ENCODE data around the gene MAZ. TPM values are rescaled to one million over a fixed set of nuclear protein-coding genes. Genes with fewer than 3 reads are reported as not detected.

Gene MAZ
- total RNA-seq, 4 donors from 2014 or later: 45.6 to 71.1 (median 62.7) TPM

GRCh38 chr16:29806641-29807425, 504 bp downstream of the MAZ start:
- no peak for TF ChIP-seq CTCF (IDR thresholded peaks at IDR 0.05; ENCODE audit: low read depth)

- TF ChIP-seq CTCF (IDR thresholded peaks at IDR 0.05; ENCODE audit: low read depth): no peak
Measured at GRCh38 chr16:29807426-29808218, 1.3 kb downstream of the MAZ start.

- no peak for TF ChIP-seq CTCF (IDR thresholded peaks at IDR 0.05; ENCODE audit: low read depth)
Measured at GRCh38 chr16:29808219-29808900, 2.0 kb downstream of the MAZ start.

- no peak for TF ChIP-seq CTCF (IDR thresholded peaks at IDR 0.05; ENCODE audit: low read depth)
Measured at GRCh38 chr16:29809031-29809747, 2.9 kb downstream of the MAZ start.

- TF ChIP-seq CTCF (IDR thresholded peaks at IDR 0.05; ENCODE audit: low read depth): no peak
Measured at GRCh38 chr16:29809850-29810698, 3.7 kb downstream of the MAZ start.

- TF ChIP-seq CTCF (IDR thresholded peaks at IDR 0.05; ENCODE audit: low read depth): no peak
Measured at GRCh38 chr16:29810699-29811169, 4.4 kb downstream of the MAZ start.

Data from subcutaneous adipose tissue (tissue), 4 donors.